ENCODE measurements around the gene ZC2HC1B. TPM values are rescaled to one million over a fixed set of nuclear protein-coding genes. Genes with fewer than 3 reads are reported as not detected.
A peak's percentile ranks its signal among the peaks of the same experiment; 100 is the strongest.
"Not testable (repeated sequence)": the region's sequence is repeated elsewhere in the genome, so short reads cannot be mapped to it uniquely, and the experiment has no call there.

The ZC2HC1B gene
- total and polyA plus RNA-seq, 9 donors, result 0.53 TPM; not detected in 8

- H3K4me1 ChIP-seq (ENCODE audit: control insufficient read depth, insufficient read depth, low read length), result peaks cover 5% of the 10 kb centered on the region
- peaks cover 38% of the 10 kb centered on the region for H3K36me3 ChIP-seq (ENCODE audit: control insufficient read depth, insufficient read depth, low read length)
- H3K9me3 ChIP-seq (replicated peaks; ENCODE audit: control insufficient read depth, low read depth, low read length), result peaks cover 10% of the 10 kb centered on the region
- H3K27ac ChIP-seq (ENCODE audit: low read length), result peak overlapping the region; percentile 85
- no peak overlapping the region for H3K4me3 ChIP-seq (ENCODE audit: low read length)
- no peaks in the 10 kb centered on the region for H3K27me3 ChIP-seq (ENCODE audit: control insufficient read depth, insufficient read depth, low read length)
- DNase-seq, result peak; percentile 72
- no CpG with 5 or more reads among the region's 2 CpGs for WGBS (ENCODE audit: insufficient coverage)
Measured at GRCh38 chr6:143863771-143864170, 503 bp upstream of the ZC2HC1B start.

- no peak overlapping the region for H3K4me3 ChIP-seq (ENCODE audit: low read length)
- peaks cover 10% of the 10 kb centered on the region for H3K9me3 ChIP-seq (replicated peaks; ENCODE audit: control insufficient read depth, low read depth, low read length)
- no peak for DNase-seq
- peaks cover 7% of the 10 kb centered on the region for H3K4me1 ChIP-seq (ENCODE audit: control insufficient read depth, insufficient read depth, low read length)
- no peak overlapping the region for H3K27ac ChIP-seq (ENCODE audit: low read length)
- peaks cover 23% of the 10 kb centered on the region for H3K36me3 ChIP-seq (ENCODE audit: control insufficient read depth, insufficient read depth, low read length)
- H3K27me3 ChIP-seq (ENCODE audit: control insufficient read depth, insufficient read depth, low read length), result no peaks in the 10 kb centered on the region
Measured at GRCh38 chr6:143867236-143867635, 3.0 kb downstream of the ZC2HC1B start.

GRCh38 chr6:143868808-143869207 lies 4.5 kb downstream of the ZC2HC1B start:
- H3K27ac ChIP-seq (ENCODE audit: low read length); DNase-seq; H3K4me1 ChIP-seq (ENCODE audit: control insufficient read depth, insufficient read depth, low read length); H3K4me3 ChIP-seq (ENCODE audit: low read length); H3K27me3 ChIP-seq (ENCODE audit: control insufficient read depth, insufficient read depth, low read length): not testable (repeated sequence)
- WGBS (ENCODE audit: insufficient coverage), result no CpG with 5 or more reads among the region's 3 CpGs
- Histone ChIP-seq H3K9me3 (replicated peaks; ENCODE audit: control insufficient read depth, low read depth, low read length) (peaks cover 10% of the 10 kb centered on the region), H3K36me3 (ENCODE audit: control insufficient read depth, insufficient read depth, low read length) (peaks cover 23% of the 10 kb centered on the region)

GRCh38 chr6:143871202-143871730 lies 7.0 kb downstream of the ZC2HC1B start:
- H3K4me3 ChIP-seq (ENCODE audit: low read length); H3K4me1 ChIP-seq (ENCODE audit: control insufficient read depth, insufficient read depth, low read length); H3K36me3 ChIP-seq (ENCODE audit: control insufficient read depth, insufficient read depth, low read length); H3K27me3 ChIP-seq (ENCODE audit: control insufficient read depth, insufficient read depth, low read length): not testable (repeated sequence)
- DNase-seq, result peak; percentile 68
- WGBS (ENCODE audit: insufficient coverage), result no CpG with 5 or more reads among the region's 1 CpG
- peak overlapping the region; percentile 67 for H3K27ac ChIP-seq (ENCODE audit: low read length)
- H3K9me3 ChIP-seq (replicated peaks; ENCODE audit: control insufficient read depth, low read depth, low read length), result peaks cover 24% of the 10 kb centered on the region

DNA sequence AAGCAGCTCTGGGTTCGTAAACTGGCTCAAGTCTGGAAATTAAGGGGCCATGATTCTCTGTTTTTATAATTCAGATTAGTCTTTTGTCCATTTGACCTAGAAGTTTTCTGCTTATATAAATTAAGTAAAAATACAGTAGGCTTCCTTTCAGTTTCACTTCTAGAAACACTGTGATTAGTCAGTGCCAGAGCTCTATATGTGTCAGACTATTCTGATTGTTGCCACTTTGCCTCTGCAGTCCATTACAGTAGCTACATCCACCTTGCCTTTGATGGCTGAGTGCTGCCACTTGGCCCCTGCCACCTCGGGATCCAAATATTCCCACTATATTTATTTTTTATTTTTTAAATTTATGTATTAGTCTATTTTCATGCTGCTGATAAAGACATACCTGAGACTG lies 7.9 kb downstream of the ZC2HC1B start:
- no peak overlapping the region for H3K4me3 ChIP-seq (ENCODE audit: low read length)
- WGBS (ENCODE audit: insufficient coverage), result no CpG with 5 or more reads among the region's 2 CpGs
- no peaks in the 10 kb centered on the region for H3K27me3 ChIP-seq (ENCODE audit: control insufficient read depth, insufficient read depth, low read length)
- H3K4me1 ChIP-seq (ENCODE audit: control insufficient read depth, insufficient read depth, low read length), result peaks cover 4% of the 10 kb centered on the region
- DNase-seq, result no peak
- peaks cover 5% of the 10 kb centered on the region for H3K36me3 ChIP-seq (ENCODE audit: control insufficient read depth, insufficient read depth, low read length)
- peaks cover 24% of the 10 kb centered on the region for H3K9me3 ChIP-seq (replicated peaks; ENCODE audit: control insufficient read depth, low read depth, low read length)
- peak overlapping the region; percentile 67 for H3K27ac ChIP-seq (ENCODE audit: low read length)

- H3K4me1 ChIP-seq (ENCODE audit: control insufficient read depth, insufficient read depth, low read length); H3K4me3 ChIP-seq (ENCODE audit: low read length); H3K27me3 ChIP-seq (ENCODE audit: control insufficient read depth, insufficient read depth, low read length); H3K27ac ChIP-seq (ENCODE audit: low read length); DNase-seq; H3K36me3 ChIP-seq (ENCODE audit: control insufficient read depth, insufficient read depth, low read length): not testable (repeated sequence)
- peaks cover 25% of the 10 kb centered on the region for H3K9me3 ChIP-seq (replicated peaks; ENCODE audit: control insufficient read depth, low read depth, low read length)
- 100% methylated on average over 1 of the region's 4 CpGs for WGBS (ENCODE audit: insufficient coverage)
Measured at GRCh38 chr6:143873600-143873999, 9.3 kb downstream of the ZC2HC1B start.

GRCh38 chr6:143874503-143874902 lies 10.2 kb downstream of the ZC2HC1B start:
- not testable (repeated sequence) for H3K4me1 ChIP-seq (ENCODE audit: control insufficient read depth, insufficient read depth, low read length); H3K4me3 ChIP-seq (ENCODE audit: low read length); H3K36me3 ChIP-seq (ENCODE audit: control insufficient read depth, insufficient read depth, low read length); H3K27ac ChIP-seq (ENCODE audit: low read length); DNase-seq; H3K27me3 ChIP-seq (ENCODE audit: control insufficient read depth, insufficient read depth, low read length)
- peaks cover 28% of the 10 kb centered on the region for H3K9me3 ChIP-seq (replicated peaks; ENCODE audit: control insufficient read depth, low read depth, low read length)

- Histone ChIP-seq H3K4me3 (ENCODE audit: low read length) (no peak overlapping the region), H3K27me3 (ENCODE audit: control insufficient read depth, insufficient read depth, low read length) (no peaks in the 10 kb centered on the region), H3K27ac (ENCODE audit: low read length) (no peak overlapping the region), H3K9me3 (replicated peaks; ENCODE audit: control insufficient read depth, low read depth, low read length) (peaks cover 28% of the 10 kb centered on the region), H3K4me1 (ENCODE audit: control insufficient read depth, insufficient read depth, low read length) (peaks cover 2% of the 10 kb centered on the region), H3K36me3 (ENCODE audit: control insufficient read depth, insufficient read depth, low read length) (no peaks in the 10 kb centered on the region)
- no peak for DNase-seq
- WGBS (ENCODE audit: insufficient coverage), result no CpG with 5 or more reads among the region's 1 CpG
Measured at GRCh38 chr6:143877584-143878271, 13.5 kb downstream of the ZC2HC1B start.

- Histone ChIP-seq H3K27me3 (ENCODE audit: control insufficient read depth, insufficient read depth, low read length) (no peaks in the 10 kb centered on the region), H3K9me3 (replicated peaks; ENCODE audit: control insufficient read depth, low read depth, low read length) (peaks cover 28% of the 10 kb centered on the region), H3K27ac (ENCODE audit: low read length) (no peak overlapping the region), H3K4me1 (ENCODE audit: control insufficient read depth, insufficient read depth, low read length) (peaks cover 7% of the 10 kb centered on the region), H3K36me3 (ENCODE audit: control insufficient read depth, insufficient read depth, low read length) (no peaks in the 10 kb centered on the region), H3K4me3 (ENCODE audit: low read length) (no peak overlapping the region)
- 96% methylated on average over 3 of the region's 3 CpGs for WGBS (ENCODE audit: insufficient coverage)
- DNase-seq, result no peak
Measured at GRCh38 chr6:143878272-143878760, 14.0 kb downstream of the ZC2HC1B start.

- H3K4me3 ChIP-seq (ENCODE audit: low read length), result no peak overlapping the region
- no peaks in the 10 kb centered on the region for H3K27me3 ChIP-seq (ENCODE audit: control insufficient read depth, insufficient read depth, low read length)
- peak; percentile 88 for DNase-seq
- H3K9me3 ChIP-seq (replicated peaks; ENCODE audit: control insufficient read depth, low read depth, low read length), result peaks cover 18% of the 10 kb centered on the region
- H3K36me3 ChIP-seq (ENCODE audit: control insufficient read depth, insufficient read depth, low read length), result no peaks in the 10 kb centered on the region
- WGBS (ENCODE audit: insufficient coverage), result no CpG with 5 or more reads among the region's 2 CpGs
- peak overlapping the region; percentile 83 for H3K27ac ChIP-seq (ENCODE audit: low read length)
- H3K4me1 ChIP-seq (ENCODE audit: control insufficient read depth, insufficient read depth, low read length), result peaks cover 11% of the 10 kb centered on the region
Measured at GRCh38 chr6:143880412-143880811, 16.1 kb downstream of the ZC2HC1B start.

All from muscle of leg (tissue), 11 donors.